ENCODE results near the gene RGL2. TPM values are rescaled to one million over a fixed set of nuclear protein-coding genes. Genes with fewer than 3 reads are reported as not detected.
"Not testable (repeated sequence)": the region's sequence is repeated elsewhere in the genome, so short reads cannot be mapped to it uniquely, and the experiment has no call there.

The RGL2 gene
- total RNA-seq, 1 experiment from 2014 or later, result 62.4 TPM

- peak; percentile 37 for DNase-seq (ENCODE audit: low spot score)
Observed at GRCh38 chr6:33277663-33278391, 20.9 kb downstream of the RGL2 start.

GRCh38 chr6:33276864-33277662 is 21.7 kb downstream of the RGL2 start, which contains the start of gene B3GALT4:
Gene B3GALT4, plus strand, starts transcription at chr6:33277123. Its CDS starts 297 bp downstream, at chr6:33277420.
- peak; percentile 75 for DNase-seq (ENCODE audit: low spot score)
- in situ Hi-C loops (cut with HindIII; ENCODE audit: low sequenced_read_pairs), result no loop called here

More at GRCh38 chr6:33277663-33278391, 20.9 kb downstream of the RGL2 start:
- in situ Hi-C loops (cut with HindIII; ENCODE audit: low sequenced_read_pairs), result no loop called here

- in situ Hi-C loops (cut with HindIII; ENCODE audit: low sequenced_read_pairs), result no loop called here
- DNase-seq (ENCODE audit: low spot score), result no peak
Observed at GRCh38 chr6:33276581-33276863, 22.2 kb downstream of the RGL2 start.

- DNase-seq (ENCODE audit: low spot score); in situ Hi-C loops (cut with HindIII; ENCODE audit: low sequenced_read_pairs): not testable (repeated sequence)
Observed at GRCh38 chr6:33275795-33276580, 22.8 kb downstream of the RGL2 start.

GRCh38 chr6:33273924-33274902 is 24.5 kb downstream of the RGL2 start:
- in situ Hi-C loops (cut with HindIII; ENCODE audit: low sequenced_read_pairs), result no loop called here
- DNase-seq (ENCODE audit: low spot score), result no peak

GRCh38 chr6:33273129-33273923 is 25.4 kb downstream of the RGL2 start:
- in situ Hi-C loops (cut with HindIII; ENCODE audit: low sequenced_read_pairs), result no loop called here
- DNase-seq (ENCODE audit: low spot score), result no peak

GRCh38 chr6:33272275-33273128 is 26.2 kb downstream of the RGL2 start:
- DNase-seq (ENCODE audit: low spot score), result no peak
- in situ Hi-C loops (cut with HindIII; ENCODE audit: low sequenced_read_pairs), result no loop called here

- in situ Hi-C loops (cut with HindIII; ENCODE audit: low sequenced_read_pairs), result no loop called here
- DNase-seq (ENCODE audit: low spot score), result peak; percentile 100
Observed at GRCh38 chr6:33271468-33272274, 27.1 kb downstream of the RGL2 start, which contains the start of the genes RPS18 and VPS52. Gene RPS18, plus strand, starts transcription at chr6:33272075. Its CDS starts 45 bp downstream, at chr6:33272120. Gene VPS52, minus strand, starts transcription at chr6:33271876. Its CDS starts 201 bp downstream, at chr6:33271675.

- no peak for DNase-seq (ENCODE audit: low spot score)
- in situ Hi-C loops (cut with HindIII; ENCODE audit: low sequenced_read_pairs), result no loop called here
Observed at GRCh38 chr6:33271117-33271467, 27.6 kb downstream of the RGL2 start.

GRCh38 chr6:33264015-33264414 is 34.7 kb downstream of the RGL2 start:
- in situ Hi-C loops (cut with HindIII; ENCODE audit: low sequenced_read_pairs), result no loop called here
- no peak for DNase-seq (ENCODE audit: low spot score)

GRCh38 chr6:33262490-33262889 is 36.3 kb downstream of the RGL2 start:
- DNase-seq (ENCODE audit: low spot score); in situ Hi-C loops (cut with HindIII; ENCODE audit: low sequenced_read_pairs): not testable (repeated sequence)

GRCh38 chr6:33259032-33259431 is 39.7 kb downstream of the RGL2 start:
- no peak for DNase-seq (ENCODE audit: low spot score)
- in situ Hi-C loops (cut with HindIII; ENCODE audit: low sequenced_read_pairs), result no loop called here

- in situ Hi-C loops (cut with HindIII; ENCODE audit: low sequenced_read_pairs), result no loop called here
- no peak for DNase-seq (ENCODE audit: low spot score)
Observed at GRCh38 chr6:33254591-33254990, 44.2 kb downstream of the RGL2 start.

- in situ Hi-C loops (cut with HindIII; ENCODE audit: low sequenced_read_pairs), result no loop called here
- no peak for DNase-seq (ENCODE audit: low spot score)
Observed at GRCh38 chr6:33252759-33253158, 46.0 kb downstream of the RGL2 start.

GRCh38 chr6:33251395-33252012 is 47.2 kb downstream of the RGL2 start:
- no peak for DNase-seq (ENCODE audit: low spot score)
- in situ Hi-C loops (cut with HindIII; ENCODE audit: low sequenced_read_pairs), result no loop called here

- DNase-seq (ENCODE audit: low spot score), result no peak
- in situ Hi-C loops (cut with HindIII; ENCODE audit: low sequenced_read_pairs), result no loop called here
Observed at GRCh38 chr6:33250731-33251130, 48.0 kb downstream of the RGL2 start.

Measured in G401 (cell line).